Large intestine (tissue), 12 donors: Measurements from ENCODE around the gene DAD1. TPM values are rescaled to one million over a fixed set of nuclear protein-coding genes. Genes with fewer than 3 reads are reported as not detected.
"Not testable (repeated sequence)": the region's sequence is repeated elsewhere in the genome, so short reads cannot be mapped to it uniquely, and the experiment has no call there.

ENCODE experiments used
- DNase-seq, 2 donors: peaks; one replicate each; pipeline versions ENCODE4 v3.0.0 to v3.0.0-alpha.2; 2013
- H3K27ac ChIP-seq: one replicate; pipeline ENCODE4 v1.5.1; 2013; ENCODE audit warnings: low read length
- H3K27me3 ChIP-seq: 2 replicates; pipeline ENCODE4 v1.6.1; 2013; ENCODE audit warnings: low read length; ENCODE audit not compliant: control insufficient read depth, insufficient read depth
- H3K36me3 ChIP-seq: 2 replicates; pipeline ENCODE4 v1.6.1; 2013; ENCODE audit warnings: low read length; ENCODE audit not compliant: control insufficient read depth, insufficient read depth
- H3K4me1 ChIP-seq: one replicate; pipeline ENCODE4 v1.6.1; 2013; ENCODE audit warnings: low read length; ENCODE audit not compliant: control insufficient read depth, insufficient read depth
- H3K4me3 ChIP-seq: one replicate; pipeline ENCODE4 v1.5.1; 2013; ENCODE audit warnings: low read length
- H3K9me3 ChIP-seq: one replicate; pipeline ENCODE4 v1.6.1; 2013; ENCODE audit warnings: mild to moderate bottlenecking, low read depth, low read length, moderate library complexity; ENCODE audit not compliant: control insufficient read depth
- WGBS: methylation state at CpG from one replicate; pipeline ENCODE4 v1.1.5; 2013; ENCODE audit warnings: low lambda C conversion rate; ENCODE audit not compliant: insufficient coverage; 5-methylcytosine and 5-hydroxymethylcytosine counted together
- long read RNA-seq, 11 donors: transcript quantifications; one replicate each; lab custom pipeline, GENCODE V29; 2026
- polyA plus RNA-seq: library from polyadenylated mRNA; unstranded; fragments of 120-200 nt; gene quantifications from one replicate; pipeline ENCODE4 v1.2.1, GENCODE V29; 2013

The DAD1 gene
- 206 TPM for polyA plus RNA-seq
- long read RNA-seq, donor 1, transcript DAD1-201 (3 exons, 731 nt), result major isoform, 81 of 82 reads
- long read RNA-seq, donor 1, partial matches to known transcripts, result 0 of 82 reads
- long read RNA-seq, donor 1, other reads (novel, unspliced or antisense), result 0 of 82 reads
- long read RNA-seq, donor 2, transcript DAD1-201 (3 exons, 731 nt), result major isoform, 140 of 169 reads
- long read RNA-seq, donor 2, partial matches to known transcripts, result 27 of 169 reads
- long read RNA-seq, donor 2, other reads (novel, unspliced or antisense), result 0 of 169 reads
- long read RNA-seq, donor 3, result 0 reads
- long read RNA-seq, donor 4, transcript DAD1-201 (3 exons, 731 nt), result major isoform, 24 of 25 reads
- long read RNA-seq, donor 4, partial matches to known transcripts, result 0 of 25 reads
- long read RNA-seq, donor 4, other reads (novel, unspliced or antisense), result 0 of 25 reads
- long read RNA-seq, donor 5, transcript DAD1-201 (3 exons, 731 nt), result major isoform, 72 of 72 reads
- long read RNA-seq, donor 5, partial matches to known transcripts, result 0 of 72 reads
- long read RNA-seq, donor 5, other reads (novel, unspliced or antisense), result 0 of 72 reads
- long read RNA-seq, donor 6, transcript DAD1-201 (3 exons, 731 nt), result major isoform, 112 of 146 reads
- long read RNA-seq, donor 6, partial matches to known transcripts, result 34 of 146 reads
- long read RNA-seq, donor 6, other reads (novel, unspliced or antisense), result 0 of 146 reads
- long read RNA-seq, donor 7, transcript DAD1-201 (3 exons, 731 nt), result major isoform, 74 of 90 reads
- long read RNA-seq, donor 7, partial matches to known transcripts, result 16 of 90 reads
- long read RNA-seq, donor 7, other reads (novel, unspliced or antisense), result 0 of 90 reads
- long read RNA-seq, donor 8, transcript DAD1-201 (3 exons, 731 nt), result major isoform, 169 of 205 reads
- long read RNA-seq, donor 8, partial matches to known transcripts, result 33 of 205 reads
- long read RNA-seq, donor 8, other reads (novel, unspliced or antisense), result 0 of 205 reads
- long read RNA-seq, donor 9, transcript DAD1-201 (3 exons, 731 nt), result major isoform, 171 of 225 reads
- long read RNA-seq, donor 9, partial matches to known transcripts, result 54 of 225 reads
- long read RNA-seq, donor 9, other reads (novel, unspliced or antisense), result 0 of 225 reads
- long read RNA-seq, donor 10, transcript DAD1-201 (3 exons, 731 nt), result major isoform, 156 of 183 reads
- long read RNA-seq, donor 10, partial matches to known transcripts, result 26 of 183 reads
- long read RNA-seq, donor 10, other reads (novel, unspliced or antisense), result 0 of 183 reads
- long read RNA-seq, donor 11, transcript DAD1-201 (3 exons, 731 nt), result major isoform, 101 of 114 reads
- long read RNA-seq, donor 11, partial matches to known transcripts, result 13 of 114 reads
- long read RNA-seq, donor 11, other reads (novel, unspliced or antisense), result 0 of 114 reads

GRCh38 chr14:22589096-22589839 lies at the start of gene DAD1:
DAD1 (minus strand) TSS chr14:22589224; CDS start chr14:22589157, 67 bp downstream.
- peaks cover 6% of the 10 kb centered on the region for H3K4me1 ChIP-seq
- no peaks in the 10 kb centered on the region for H3K36me3 ChIP-seq
- peak within 1 kb of the TSS; percentile 97 for H3K27ac ChIP-seq
- WGBS, result no CpG with 5 or more reads among the region's 44 CpGs
- H3K4me3 ChIP-seq, result peak within 1 kb of the TSS; percentile 96
- H3K27me3 ChIP-seq, result no peaks in the 10 kb centered on the region
- H3K9me3 ChIP-seq, result no peaks in the 10 kb centered on the region
- DNase-seq, result peak; percentile 100

DNA sequence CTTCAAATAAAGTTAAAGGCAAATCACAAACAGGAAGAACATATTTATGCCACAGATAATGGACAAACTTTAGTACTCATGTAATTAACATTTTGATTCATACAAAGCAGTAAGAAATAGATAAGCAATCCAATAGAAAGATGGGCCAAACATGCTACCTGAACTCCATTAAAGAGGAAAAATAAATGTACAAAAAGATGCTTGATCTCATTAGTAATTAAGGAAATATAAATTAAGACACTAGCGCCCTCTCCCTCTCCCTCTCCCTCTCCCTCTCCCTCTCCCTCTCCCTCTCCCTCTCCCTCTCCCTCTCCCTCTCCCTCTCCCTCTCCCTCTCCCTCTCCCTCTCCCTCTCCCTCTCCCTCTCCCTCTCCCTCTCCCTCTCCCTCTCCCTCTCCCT lies 47.0 kb upstream of the DAD1 start:
- not testable (repeated sequence) for DNase-seq, H3K36me3 ChIP-seq, H3K27me3 ChIP-seq, H3K27ac ChIP-seq, H3K4me1 ChIP-seq, H3K9me3 ChIP-seq, H3K4me3 ChIP-seq
- WGBS, result no CpG with 5 or more reads among the region's 1 CpG

- Histone ChIP-seq H3K4me3 (no peak overlapping the region), H3K27ac (no peak overlapping the region), H3K9me3 (peaks cover 7% of the 10 kb centered on the region), H3K4me1 (no peaks in the 10 kb centered on the region), H3K27me3 (no peaks in the 10 kb centered on the region), H3K36me3 (no peaks in the 10 kb centered on the region)
- 60% methylated on average over 1 of the region's 8 CpGs for WGBS
- DNase-seq, result no peak
Measured at GRCh38 chr14:22634233-22634900, 45.3 kb upstream of the DAD1 start.

- no peaks in the 10 kb centered on the region for H3K4me1 ChIP-seq
- no peaks in the 10 kb centered on the region for H3K36me3 ChIP-seq
- no peak overlapping the region for H3K4me3 ChIP-seq
- no peaks in the 10 kb centered on the region for H3K27me3 ChIP-seq
- no peak overlapping the region for H3K27ac ChIP-seq
- no peak for DNase-seq
- WGBS, result no CpG with 5 or more reads among the region's 2 CpGs
- no peaks in the 10 kb centered on the region for H3K9me3 ChIP-seq
Measured at GRCh38 chr14:22630486-22630885, 41.5 kb upstream of the DAD1 start.

GRCh38 chr14:22630066-22630465 lies 41.0 kb upstream of the DAD1 start:
- DNase-seq, result no peak
- no peaks in the 10 kb centered on the region for H3K36me3 ChIP-seq
- H3K27ac ChIP-seq, result no peak overlapping the region
- no peaks in the 10 kb centered on the region for H3K27me3 ChIP-seq
- no peaks in the 10 kb centered on the region for H3K9me3 ChIP-seq
- no peaks in the 10 kb centered on the region for H3K4me1 ChIP-seq
- WGBS, result 100% methylated on average over 1 of the region's 3 CpGs
- H3K4me3 ChIP-seq, result no peak overlapping the region

DNA sequence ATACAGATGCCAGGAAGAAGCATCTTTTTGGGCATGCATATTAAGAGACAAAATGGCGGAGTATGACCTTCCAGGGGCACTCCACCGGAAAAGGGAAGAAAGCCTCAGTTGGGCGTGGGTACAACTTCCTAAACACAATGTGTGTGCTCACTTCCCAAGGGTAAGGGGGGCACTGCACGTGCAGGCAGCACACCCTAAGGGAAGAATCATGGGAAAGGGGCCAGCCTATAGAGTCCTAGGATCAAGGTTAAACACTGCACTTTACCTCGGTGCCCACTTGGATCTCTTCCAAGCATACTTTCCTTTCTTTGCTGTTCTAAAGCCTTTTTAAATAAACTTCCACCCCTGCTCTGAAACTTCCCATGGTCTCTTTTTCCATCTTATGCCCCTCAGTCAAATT lies 40.3 kb upstream of the DAD1 start:
- H3K4me3 ChIP-seq, result no peak overlapping the region
- H3K4me1 ChIP-seq, result no peaks in the 10 kb centered on the region
- WGBS, result 100% methylated on average over 1 of the region's 5 CpGs
- no peaks in the 10 kb centered on the region for H3K9me3 ChIP-seq
- H3K36me3 ChIP-seq, result no peaks in the 10 kb centered on the region
- DNase-seq, result no peak
- no peak overlapping the region for H3K27ac ChIP-seq
- no peaks in the 10 kb centered on the region for H3K27me3 ChIP-seq

DNA sequence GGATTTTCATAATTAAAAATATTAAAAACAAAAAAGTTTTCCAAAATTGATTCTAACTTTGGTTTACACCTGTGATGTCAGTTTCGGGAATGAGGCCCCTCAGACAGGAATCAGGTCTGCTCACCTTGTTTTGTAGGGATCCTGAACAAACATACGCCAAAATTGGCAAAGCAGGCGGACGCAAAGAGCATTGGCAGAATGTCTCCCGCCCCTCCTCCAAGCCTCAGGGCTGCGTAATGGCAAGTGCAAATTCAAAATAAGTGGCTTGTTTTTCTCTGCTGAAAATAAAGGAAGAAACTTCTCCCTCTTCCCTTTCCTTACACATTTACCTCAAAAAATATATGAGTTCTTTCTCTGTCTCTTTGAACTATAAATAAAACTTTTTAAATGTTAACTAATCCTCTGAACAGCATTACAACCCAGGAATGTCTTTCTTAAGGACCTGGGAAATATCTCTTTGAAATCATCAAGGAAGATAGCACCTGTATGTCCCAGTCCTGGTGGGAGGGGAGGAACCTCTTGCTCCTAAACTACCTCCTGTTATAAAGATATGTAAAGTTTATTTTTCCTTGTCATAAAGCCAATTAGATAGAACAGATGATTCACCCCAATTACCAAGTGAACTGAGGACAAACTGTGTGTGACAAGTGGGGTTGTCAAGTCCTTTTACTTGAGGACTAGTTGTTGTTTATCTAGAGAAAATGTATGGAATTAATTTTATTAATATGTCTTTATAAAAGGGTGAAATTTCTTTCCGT lies 38.7 kb upstream of the DAD1 start:
- Histone ChIP-seq H3K4me3 (no peak overlapping the region), H3K4me1 (no peaks in the 10 kb centered on the region), H3K27me3 (no peaks in the 10 kb centered on the region), H3K36me3 (no peaks in the 10 kb centered on the region), H3K9me3 (no peaks in the 10 kb centered on the region), H3K27ac (no peak overlapping the region)
- DNase-seq, result peak in 1 of 2 donors; percentile 17
- WGBS, result 55% methylated on average over 2 of the region's 7 CpGs

GRCh38 chr14:22626590-22626989 lies 37.6 kb upstream of the DAD1 start:
- H3K27ac ChIP-seq, result no peak overlapping the region
- no peak overlapping the region for H3K4me3 ChIP-seq
- no peaks in the 10 kb centered on the region for H3K36me3 ChIP-seq
- H3K27me3 ChIP-seq, result no peaks in the 10 kb centered on the region
- no peak for DNase-seq
- H3K4me1 ChIP-seq, result no peaks in the 10 kb centered on the region
- H3K9me3 ChIP-seq, result no peaks in the 10 kb centered on the region
- WGBS, result no CpG with 5 or more reads among the region's 6 CpGs

DNA sequence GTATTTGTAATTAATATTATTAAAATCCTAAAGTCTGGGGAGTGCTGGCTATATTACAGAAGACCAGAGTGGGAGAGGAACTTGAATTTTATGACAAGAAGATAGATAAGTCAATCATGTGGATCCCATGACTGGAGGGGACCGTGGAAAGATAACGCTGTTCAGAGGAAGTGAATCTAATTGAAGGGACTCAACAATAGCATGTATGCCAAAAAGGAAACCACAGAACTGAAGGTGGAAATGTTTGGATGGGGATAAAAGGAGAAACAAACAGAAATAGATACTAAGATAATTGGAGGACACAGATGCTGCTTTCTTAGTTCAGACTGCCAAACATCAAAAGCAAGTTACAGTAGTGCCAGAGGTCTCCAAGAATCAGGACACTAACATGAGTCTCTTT lies 34.0 kb upstream of the DAD1 start:
- Histone ChIP-seq H3K36me3 (no peaks in the 10 kb centered on the region), H3K4me3 (no peak overlapping the region), H3K27me3 (no peaks in the 10 kb centered on the region), H3K4me1 (no peaks in the 10 kb centered on the region), H3K27ac (no peak overlapping the region), H3K9me3 (no peaks in the 10 kb centered on the region)
- WGBS, result 37% methylated on average over 2 of the region's 2 CpGs
- no peak for DNase-seq
